Limb (tissue), 2 donors: ENCODE measurements around the gene YBX2.
"Not testable (repeated sequence)": the region's sequence is repeated elsewhere in the genome, so short reads cannot be mapped to it uniquely, and the experiment has no call there.

Source experiments
- DNase-seq, 2 donors: peaks; one replicate each; pipeline ENCODE4 v3.0.0-alpha.2; 2016; ENCODE audit errors: extremely low spot score in 2 of 2

The YBX2 gene

GRCh38 chr17:7294614-7295153, at the start of gene YBX2:
YBX2 (minus strand) TSS chr17:7294639; CDS start chr17:7294500, 139 bp downstream.
- DNase-seq, result peak; percentile 18 to 83

- no peak for DNase-seq
These were observed 48.8 kb upstream of the YBX2 start for GRCh38 chr17:7343250-7343649.

GRCh38 chr17:7341842-7342241, 47.4 kb upstream of the YBX2 start:
- DNase-seq, result no peak

- DNase-seq, result no peak
These were observed 45.7 kb upstream of the YBX2 start for GRCh38 chr17:7340179-7340578.

DNA sequence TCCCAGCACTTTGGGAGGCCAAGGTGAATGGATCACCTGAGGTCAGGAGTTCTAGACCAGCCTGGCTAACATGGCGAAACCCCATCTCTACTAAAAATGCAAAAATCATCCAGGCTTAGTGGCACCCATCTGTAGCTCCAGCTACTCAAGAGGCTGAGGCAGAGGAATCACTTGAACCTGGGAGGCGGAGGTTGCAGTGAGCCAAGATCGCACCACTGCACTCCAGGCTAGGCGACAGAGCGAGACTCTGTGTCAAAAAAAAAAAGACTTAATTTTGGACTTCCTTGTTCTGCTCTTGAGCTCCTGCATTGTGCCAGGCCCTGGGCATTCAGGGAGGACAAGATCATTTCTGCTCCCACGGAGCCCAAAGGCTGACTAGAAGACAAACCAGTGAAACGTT, 43.2 kb upstream of the YBX2 start:
- not testable (repeated sequence) for DNase-seq

- DNase-seq, result no peak
These were observed 42.1 kb upstream of the YBX2 start, which contains the start of gene ACAP1 for GRCh38 chr17:7336240-7337175. ACAP1 (plus strand) TSS chr17:7336529; CDS start chr17:7336735, 206 bp downstream.

DNA sequence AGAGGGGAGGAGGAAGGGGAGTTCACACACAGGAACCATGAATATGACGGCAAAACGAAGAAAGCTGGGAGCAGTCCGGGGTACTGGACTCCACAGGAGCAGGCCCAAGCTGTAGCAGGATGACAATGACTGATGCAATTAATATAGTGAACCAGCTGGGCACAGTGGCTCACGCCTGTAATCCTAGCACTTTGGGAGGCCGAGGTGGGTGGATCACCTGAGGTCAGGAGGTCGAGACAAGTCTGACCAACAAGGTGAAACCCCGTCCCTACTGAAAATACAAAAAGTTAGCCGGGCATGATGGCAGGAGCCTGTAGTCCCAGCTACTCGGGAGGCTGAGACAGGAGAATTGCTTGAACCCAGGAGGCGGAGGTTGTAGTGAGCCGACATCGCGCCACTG, 41.3 kb upstream of the YBX2 start:
- not testable (repeated sequence) for DNase-seq

- no peak for DNase-seq
These were observed 40.6 kb upstream of the YBX2 start for GRCh38 chr17:7334938-7335538.

GRCh38 chr17:7332600-7333069, 38.2 kb upstream of the YBX2 start:
- not testable (repeated sequence) for DNase-seq

DNA sequence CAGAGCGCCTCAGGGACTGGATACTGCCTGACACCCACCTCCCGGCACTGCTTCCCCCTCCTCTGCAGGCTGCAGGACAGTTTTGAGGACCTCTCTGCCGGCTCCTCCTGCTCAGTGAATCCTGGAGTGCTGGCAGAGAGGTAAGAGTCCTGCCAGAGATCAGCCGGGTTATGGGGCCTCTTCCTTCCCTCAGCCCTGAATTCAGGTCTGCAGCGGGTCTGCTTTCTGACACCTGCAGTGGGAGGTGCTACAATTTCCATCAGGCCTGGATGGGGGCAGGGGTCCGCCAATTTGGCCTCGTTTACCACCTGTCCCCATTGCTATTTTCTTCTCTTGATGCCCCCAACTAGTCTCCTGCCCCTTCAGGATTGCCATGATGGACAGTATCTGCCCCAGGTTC, 37.7 kb upstream of the YBX2 start:
- no peak for DNase-seq

GRCh38 chr17:7330638-7331015, 36.2 kb upstream of the YBX2 start:
- DNase-seq, result no peak

DNA sequence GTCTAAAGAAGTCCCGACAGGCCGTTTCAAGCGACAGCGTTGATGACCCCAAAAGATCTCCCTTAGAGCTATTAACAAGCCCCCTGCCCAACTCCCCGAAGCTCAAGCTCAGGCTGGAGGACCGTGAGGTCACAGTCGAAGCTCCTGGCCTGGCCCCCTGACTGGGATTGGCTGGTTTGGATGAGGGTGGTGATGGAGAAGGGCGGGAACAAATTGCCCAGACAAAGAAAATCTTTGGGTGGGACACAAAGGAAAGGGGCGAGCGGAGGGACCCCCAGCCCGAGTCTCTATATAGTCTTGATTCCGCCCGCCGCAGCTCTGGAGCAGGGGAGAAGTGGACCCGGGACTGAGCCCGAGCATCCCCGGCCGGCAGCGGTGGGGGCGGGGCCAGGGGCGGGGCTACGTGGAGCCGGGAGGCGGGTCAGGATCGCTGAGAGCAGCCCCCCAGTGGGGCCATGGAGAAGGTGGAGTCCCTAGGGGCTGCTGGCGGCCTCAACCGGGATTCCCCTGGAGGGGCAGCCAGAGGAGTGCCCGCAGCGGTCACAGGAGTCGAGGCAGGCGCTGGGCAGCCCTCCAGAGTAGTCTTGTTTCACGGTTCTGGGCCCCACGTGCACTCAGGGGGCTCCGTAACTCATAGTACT, 35.7 kb upstream of the YBX2 start:
- DNase-seq, result peak; percentile 84 to 89

GRCh38 chr17:7329374-7329996, 35.0 kb upstream of the YBX2 start:
- DNase-seq, result peak; percentile 98

DNA sequence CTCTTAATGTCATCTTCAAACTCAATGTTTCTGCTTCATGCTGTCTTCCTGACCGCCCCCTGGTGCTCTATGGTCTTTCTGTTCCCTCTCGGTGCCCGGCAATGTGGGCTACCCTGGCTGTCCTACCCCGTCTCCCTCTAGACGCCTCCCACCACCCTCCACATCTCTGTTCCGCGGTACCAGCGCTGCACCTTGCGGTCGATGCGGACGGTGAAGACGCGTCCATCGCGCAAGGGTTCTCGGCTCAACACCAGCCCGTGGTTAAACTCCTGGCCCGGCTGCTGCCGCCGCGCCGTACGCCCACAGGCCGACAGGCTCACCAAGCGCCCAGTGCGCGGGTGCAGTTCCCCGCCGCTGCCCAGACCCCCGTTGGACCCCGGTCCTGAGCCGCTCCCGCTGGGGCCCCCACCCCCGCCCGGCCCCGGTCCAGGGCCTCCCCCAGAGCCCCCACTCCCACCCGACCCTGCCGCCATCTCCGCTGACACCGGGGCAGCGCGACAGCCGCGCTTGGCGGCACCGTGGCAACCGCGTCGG, 34.5 kb upstream of the YBX2 start, which contains the start of gene NEURL4:
Gene NEURL4, minus strand, starts transcription at position 496 of the 534 bp plus-strand sequence. Its CDS starts 23 bp downstream, at position 473.
- peak in 1 of 2 donors; percentile 9 for DNase-seq

DNA sequence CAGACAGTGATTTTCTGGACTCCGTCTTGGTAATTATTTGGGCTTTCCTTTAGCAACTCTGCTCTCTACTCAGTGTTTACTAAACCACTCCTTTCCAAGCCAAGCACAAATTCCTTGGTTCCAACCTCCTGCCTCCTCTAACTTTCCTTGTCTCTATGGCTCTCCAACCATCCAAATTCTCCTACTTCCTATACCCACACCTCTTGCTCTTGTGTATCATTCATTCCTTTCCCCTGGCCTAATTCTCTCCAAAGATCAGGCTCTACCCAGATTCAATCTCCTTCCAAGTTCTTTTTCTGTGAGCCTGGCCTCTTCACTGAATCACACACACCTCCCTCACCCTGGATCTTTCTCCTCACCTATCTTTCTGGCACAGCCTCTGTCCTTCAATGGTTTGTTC, 33.6 kb upstream of the YBX2 start:
- no peak for DNase-seq

DNA sequence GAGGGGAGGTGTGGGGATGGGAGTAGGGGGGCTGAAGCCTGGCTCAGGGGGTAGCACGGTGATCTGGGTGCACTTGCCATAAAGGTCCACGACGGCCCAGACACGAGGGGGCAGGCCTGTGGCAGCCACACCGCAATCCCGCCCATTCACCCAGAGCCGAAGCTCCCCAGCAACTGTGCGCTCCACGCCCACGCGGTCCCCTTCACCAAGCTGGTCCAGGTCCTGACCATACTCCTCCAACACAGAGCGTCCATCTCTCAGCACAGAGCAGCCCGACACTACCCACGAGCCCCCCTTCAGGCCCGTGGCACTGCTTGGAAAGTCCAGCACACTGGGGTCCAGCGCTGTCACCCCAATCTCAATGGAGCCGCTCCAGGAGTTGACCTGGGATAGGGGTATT, 33.1 kb upstream of the YBX2 start:
- DNase-seq, result no peak

DNA sequence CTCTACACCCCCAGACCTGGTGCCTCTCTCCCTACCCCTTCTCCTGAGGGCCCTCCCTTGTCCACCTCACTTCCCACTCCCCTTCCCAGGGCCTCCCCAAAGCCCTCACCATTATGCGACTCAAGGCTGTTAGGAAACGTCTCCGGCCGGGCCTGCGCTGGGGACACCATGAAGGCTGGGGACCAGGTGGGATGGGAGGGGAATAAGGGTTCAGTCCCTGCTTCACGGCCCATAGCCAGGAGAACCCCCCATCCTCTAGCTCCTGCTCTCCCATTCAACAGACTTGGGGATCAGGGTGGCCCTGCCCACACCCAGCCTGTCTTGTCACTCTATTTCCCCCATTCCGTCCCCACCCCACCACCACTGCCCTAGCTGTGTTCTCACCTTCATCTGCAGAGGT, 32.6 kb upstream of the YBX2 start:
- DNase-seq, result no peak

GRCh38 chr17:7326186-7326585, 31.7 kb upstream of the YBX2 start:
- no peak for DNase-seq

DNA sequence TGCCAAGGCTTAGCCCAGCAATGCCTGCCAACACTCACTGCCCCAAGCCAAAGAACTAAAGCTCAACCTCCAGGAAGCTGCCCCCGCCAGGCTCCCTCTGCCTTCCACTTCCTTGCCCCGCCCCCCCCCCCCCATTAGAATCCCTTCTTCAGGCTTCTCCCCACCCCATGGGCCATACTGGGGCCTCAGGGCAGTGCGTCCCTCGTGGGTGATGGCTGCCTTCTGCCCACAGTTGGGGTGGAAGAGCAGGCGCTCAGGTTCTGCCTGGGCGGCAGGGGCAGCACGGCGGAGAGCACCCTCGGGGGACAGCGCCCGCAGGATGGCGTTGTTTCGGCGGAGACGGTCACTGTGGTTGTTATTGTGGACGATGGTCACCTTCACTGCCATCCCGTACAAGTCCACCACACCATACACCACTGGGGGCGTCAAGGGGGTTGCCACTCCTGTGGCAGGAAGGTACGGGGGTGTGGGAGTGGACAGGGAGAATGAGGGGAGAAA, 30.6 kb upstream of the YBX2 start:
- DNase-seq, result no peak

- no peak for DNase-seq
These were observed 30.0 kb upstream of the YBX2 start for GRCh38 chr17:7324438-7324779.
